ELF-1 (cell line): Measurements from ENCODE around the gene PERCC1.
"Not testable (repeated sequence)": the region's sequence is repeated elsewhere in the genome, so short reads cannot be mapped to it uniquely, and the experiment has no call there.

Experiments
- DNase-seq: peaks from one replicate; pipeline ENCODE4 v3.0.0-alpha.2; 2016; ENCODE audit warnings: low read depth, low spot score

The PERCC1 gene

DNA sequence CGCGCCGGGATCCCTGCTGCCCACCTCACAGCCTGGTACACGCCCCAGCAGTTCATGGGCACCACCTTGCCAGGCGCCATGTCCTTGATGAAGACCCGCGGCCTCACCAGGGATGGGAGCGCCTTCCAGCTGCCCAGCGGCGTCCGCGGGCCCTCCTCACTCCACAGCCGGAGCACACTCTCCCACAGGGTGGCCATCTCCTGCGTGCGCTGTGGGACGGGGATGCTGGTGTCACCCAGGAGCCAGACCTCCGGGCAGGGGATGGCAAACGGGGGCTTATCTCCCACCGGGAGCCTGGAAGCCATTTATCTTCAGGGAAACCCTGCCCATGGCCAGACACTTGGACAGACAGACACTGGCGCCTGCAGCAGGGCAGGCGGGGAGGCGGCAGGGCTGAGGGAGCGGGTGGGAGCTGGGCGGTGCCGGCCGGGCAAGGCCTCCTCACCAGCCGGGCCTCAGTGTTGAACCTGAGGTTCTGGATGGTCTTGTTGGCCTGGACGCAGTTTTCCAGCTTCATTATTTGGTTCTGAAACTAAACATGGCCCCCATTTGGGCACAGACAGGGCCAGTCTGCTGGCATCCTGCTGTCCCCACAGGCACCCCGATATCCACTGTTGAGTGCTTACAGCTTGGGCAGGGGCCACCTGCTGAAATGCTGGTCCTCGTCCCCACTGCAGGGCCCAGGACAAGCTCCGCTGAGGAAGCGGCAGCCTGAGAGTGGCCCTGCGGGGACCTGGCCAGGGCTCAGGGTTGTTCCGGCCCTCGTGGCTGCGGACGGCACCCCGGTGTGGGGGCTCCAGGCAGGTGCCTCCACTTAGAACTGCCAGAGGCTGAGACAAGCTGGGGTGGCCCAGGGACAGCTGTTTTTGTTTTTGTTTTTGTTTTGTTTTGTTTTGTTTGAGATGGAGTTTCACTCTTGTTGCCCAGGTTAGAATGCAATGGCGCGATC, 4.0 kb downstream of the PERCC1 start:
- DNase-seq, result no peak

DNA sequence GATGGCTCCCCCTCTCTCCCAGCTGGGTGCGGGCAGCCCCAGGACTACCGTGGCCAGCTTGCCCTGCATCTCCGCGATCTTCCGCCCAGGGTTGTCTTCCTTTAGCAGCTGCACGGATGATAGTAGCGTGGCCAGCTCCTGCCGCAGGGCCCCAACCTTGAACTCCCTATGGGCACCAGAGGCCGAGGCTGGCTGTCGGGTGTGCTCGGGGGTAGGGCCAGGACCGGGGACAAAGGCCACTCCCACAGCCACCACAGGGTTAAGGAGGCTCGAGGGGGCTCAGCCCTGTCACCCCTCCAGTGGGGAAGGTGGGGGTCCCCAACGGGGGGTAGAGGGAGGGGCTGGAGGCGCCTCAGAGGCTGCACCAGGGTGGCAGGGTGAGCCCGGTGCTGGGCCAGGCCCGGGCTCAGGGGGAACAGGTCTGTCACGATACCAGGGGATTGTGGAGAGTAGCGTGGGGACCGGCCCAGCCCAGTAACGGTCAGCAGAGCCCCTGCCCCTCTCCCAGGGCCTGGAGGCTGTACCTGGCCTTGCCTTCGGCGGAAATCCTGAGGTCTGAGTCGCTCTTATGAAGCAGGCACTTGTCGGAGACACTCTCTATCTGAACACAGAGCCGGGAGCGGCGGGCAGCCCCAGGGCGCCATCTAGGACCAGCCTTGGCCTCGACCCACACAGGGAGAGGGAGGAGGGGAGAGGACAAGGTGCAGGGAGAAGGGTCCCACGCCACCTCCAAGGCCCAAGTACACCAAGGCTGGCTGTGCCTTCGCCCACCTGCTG, 5.2 kb downstream of the PERCC1 start:
- no peak for DNase-seq

DNA sequence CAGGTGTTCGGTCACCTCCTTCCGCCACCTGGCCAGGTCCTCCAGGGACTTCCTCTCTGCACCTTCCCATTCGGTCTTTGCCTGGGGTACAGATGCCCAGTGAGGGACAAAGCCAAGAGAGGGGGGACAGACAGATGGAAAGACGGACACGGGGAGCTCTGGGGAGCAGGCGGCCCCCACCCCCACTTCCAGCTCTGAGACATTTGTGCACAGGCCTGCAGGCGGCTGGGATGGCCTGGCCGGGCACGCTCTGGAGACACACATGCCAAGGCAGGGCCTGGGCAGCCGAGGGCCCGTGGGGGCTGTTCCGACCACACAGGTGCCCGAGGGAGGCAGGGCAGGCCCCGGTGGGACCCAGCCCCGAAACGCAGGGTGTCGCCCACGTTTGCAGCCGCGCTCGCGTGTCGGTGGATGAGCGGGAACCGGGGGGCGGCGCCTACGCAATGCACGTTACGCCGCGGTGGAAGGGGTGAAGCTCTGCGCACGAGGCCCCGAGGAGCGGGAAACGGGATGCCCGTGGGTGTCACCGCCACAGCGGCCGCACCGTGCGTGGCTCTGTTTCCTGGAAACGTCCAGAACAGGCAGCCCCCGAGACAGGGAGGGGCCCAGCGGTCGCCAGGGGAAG, 6.0 kb downstream of the PERCC1 start:
- no peak for DNase-seq

DNA sequence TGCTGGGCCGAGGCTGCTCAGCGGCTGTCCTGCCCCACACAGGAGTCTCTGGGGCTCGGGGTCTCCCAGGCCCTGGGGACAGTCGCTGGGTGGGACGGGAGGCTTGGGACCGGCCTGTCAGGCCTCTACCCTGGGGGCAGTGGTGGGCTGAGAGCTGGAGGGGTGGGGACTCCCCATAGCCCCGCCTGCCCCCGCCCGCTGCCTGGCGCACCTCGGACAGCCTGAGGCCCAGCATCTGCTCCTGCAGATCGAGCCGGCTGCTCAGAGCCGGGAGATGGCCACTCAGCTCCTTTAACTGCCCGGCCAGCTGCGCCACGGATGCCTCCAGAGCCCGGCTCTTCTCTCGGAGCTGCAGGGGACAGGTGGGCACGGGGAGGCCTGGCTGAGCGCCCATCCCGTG, 6.7 kb downstream of the PERCC1 start:
- no peak for DNase-seq

DNA sequence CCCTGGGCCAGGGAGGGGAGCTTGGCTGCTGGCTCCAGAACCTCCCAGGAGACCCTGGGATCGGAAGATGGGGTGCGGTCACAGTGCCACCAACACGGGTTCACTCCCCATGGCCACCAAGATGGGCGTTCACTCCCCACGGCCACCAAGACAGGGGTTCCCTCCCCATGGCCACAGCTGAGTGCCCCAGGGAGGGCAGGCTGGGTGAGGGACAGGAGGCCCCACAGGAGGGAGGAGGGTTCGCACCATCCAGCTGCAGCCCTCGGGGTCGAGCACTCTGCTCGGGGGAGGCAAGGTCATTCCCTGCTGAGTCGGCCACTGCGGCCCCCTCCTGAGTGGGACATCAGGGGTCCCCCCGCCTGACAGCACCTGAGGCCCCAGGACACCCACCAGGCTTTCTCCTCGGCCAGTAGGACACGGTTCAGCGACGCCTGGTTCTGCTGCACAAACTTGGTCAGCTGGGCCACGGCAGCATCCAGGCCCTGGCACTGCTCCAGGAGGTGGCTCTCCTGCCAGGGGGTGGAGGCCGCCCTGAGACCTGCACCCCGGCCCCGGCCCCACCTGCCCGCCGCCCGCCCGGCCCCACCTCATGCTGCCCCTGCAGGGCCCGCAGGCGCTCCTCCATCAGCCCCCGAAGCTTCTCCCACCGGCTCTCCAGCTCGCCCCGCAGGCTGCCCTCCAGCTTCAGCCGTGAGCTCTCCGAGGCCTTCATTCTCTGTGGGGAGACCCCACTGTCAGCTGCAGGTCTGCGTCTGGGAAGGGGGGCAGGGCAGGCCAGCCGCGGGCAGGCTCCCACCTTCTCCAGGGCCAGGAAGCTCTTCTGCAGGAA, 7.6 kb downstream of the PERCC1 start:
- DNase-seq, result no peak

DNA sequence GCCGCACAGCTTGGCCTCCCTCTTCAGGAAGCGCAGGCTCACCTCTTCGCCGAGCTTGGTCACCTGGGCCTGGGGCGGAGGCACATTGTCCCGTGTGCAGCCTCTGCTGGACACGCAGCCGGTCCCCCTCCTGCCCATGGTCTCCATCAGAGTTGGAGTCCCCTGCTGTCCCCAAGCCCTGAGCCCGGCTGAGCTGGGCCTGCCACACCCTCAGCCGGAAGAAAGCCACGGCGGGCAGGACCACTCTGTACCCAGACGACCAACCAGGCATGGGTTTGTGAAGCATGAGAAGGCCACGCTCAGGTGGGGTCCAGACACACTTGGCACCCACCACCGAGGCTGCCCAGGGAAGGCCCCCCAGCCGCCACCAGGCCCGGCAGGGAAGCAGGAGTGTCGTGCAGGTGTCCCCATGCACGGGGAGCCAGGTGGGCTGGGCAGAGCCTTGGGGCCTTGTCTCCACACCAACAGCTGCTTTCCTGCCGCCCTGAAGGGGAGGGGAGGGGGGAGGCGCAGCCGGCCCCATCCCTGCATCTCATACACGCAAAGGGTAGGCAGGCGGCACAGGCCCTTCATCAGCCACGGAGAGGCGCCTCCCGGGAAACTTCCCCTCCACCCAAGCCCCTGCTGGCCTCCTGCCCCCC, 8.3 kb downstream of the PERCC1 start:
- no peak for DNase-seq

DNA sequence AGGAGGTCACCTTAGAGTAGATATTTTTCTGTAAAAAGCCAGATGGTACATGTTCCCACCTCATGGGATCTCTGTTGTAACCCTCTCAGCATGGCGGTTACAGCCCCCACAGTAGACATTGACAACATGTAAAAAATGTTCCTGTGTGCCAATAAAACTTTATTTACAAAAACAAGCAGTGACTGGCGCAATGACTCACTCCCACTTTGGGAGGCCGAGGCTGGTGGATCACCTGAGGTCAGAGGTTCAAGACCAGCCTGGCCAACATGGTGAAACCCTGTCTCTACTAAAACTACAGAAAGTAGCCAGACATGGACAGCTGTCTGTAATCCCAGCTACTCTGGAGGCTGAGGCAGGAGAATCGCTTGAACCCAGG, 8.8 kb downstream of the PERCC1 start:
- DNase-seq, result not testable (repeated sequence)

DNA sequence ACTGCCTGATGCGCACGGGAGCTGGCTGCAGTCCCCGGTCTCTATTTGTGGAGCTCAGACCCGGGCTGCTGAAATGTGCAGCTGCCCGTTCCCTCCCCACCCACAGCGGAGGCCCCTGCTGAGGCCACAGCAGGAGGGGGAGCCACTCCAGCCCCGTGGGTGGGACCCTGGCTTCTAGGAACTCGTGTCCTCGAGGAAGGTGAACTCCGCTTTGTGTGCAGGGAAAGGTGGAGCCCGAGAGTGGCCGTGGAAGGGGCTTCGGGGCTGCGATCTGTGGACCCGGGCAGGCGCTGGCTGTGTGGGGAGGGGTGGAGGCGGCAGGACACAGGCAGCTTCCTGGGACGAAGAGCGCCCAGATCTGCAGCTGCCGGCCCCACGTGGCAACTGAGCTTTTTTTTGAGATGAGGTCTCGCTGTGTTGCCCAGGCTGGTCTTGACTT, 10.5 kb downstream of the PERCC1 start:
- DNase-seq, result no peak

DNA sequence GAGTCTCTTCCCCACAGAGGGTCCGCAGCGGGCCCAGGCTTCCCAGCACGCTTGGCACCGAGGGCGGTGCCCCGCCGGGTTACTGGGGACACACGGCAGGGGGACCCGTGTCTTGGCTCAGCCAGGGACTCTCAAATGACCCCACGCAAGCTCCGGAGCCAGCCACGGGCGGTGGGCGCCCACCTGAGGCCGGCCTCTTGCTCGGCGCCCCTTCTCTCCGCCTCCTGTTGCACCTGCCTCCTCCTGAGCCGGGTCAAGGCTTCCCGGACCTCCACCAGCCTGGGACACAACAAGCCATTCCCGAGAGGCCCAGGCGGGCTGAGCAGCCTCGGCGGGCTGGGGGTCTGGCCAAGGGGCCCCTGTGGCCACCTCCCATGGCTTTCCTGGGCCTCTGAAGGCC, 11.8 kb downstream of the PERCC1 start:
- DNase-seq, result no peak

DNA sequence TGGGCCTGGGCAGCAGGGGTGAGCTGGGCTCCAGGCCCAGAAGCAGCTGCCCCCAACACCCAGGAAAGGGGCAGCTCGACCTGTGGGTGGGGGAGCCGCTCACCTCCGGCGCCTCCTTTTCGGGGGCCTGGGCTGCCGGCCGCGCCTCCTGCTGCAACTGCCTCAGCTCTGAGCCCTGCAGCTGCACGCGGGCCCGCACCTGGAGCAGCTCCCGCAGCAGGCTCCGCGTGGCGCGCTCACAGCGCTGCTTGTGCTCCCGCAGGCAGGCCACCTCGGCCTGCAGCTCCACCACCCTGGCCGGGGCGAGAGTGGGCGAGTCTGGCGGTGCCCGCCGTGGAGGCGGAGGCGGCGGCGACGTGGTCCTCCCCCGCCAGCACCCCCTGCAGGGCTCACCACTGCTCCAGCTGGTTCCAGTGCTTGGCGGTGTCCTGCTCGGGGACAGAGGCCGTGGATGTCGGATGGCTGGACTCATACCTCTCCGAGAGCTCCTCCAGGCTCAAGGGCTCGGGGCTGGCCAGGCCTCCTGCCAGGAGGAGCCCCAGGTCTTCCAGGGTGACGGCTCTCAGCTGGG, 12.6 kb downstream of the PERCC1 start:
- DNase-seq, result peak; percentile 20

DNA sequence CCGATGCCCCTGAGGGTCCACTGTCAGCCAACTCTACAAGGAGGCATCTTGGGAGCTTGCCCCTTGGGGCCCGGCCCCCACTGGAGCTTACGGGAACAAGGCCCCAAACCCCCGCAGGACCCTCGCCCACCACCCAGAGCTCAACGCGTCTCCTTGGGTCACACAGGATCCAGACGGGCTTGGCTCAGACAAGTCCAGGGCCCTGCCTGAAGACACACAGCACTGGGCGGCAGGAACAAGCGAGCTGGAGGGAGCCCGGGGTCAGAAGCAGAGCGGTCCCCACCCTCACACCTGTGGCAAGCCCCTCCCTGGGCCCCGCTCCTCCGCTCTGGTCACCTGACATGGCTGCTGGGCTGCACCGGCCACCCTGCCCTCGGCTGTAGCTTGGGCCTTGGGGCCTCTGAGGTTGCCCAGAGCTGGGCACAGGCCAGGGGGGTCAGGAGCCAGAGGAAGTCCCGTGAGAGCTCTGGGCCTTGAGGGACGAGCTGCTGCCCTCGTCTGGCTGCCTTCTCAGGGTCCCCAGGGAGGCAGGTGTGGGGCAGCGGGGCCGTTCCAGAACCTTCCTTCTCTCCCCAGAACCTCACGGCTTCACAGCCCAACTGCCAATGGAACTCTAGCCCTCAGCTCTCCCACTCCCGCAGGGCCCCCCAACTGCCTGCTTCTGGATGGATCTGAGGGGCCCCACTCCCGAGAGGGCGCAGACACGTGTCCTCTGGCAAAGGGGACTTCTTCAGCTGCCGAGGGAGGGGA, 13.3 kb downstream of the PERCC1 start, which contains the start of gene CCDC154:
Gene CCDC154 (minus strand): TSS at position 577 of the 750 bp plus-strand sequence. CDS start 234 bp downstream, at position 343.
- no peak for DNase-seq

DNA sequence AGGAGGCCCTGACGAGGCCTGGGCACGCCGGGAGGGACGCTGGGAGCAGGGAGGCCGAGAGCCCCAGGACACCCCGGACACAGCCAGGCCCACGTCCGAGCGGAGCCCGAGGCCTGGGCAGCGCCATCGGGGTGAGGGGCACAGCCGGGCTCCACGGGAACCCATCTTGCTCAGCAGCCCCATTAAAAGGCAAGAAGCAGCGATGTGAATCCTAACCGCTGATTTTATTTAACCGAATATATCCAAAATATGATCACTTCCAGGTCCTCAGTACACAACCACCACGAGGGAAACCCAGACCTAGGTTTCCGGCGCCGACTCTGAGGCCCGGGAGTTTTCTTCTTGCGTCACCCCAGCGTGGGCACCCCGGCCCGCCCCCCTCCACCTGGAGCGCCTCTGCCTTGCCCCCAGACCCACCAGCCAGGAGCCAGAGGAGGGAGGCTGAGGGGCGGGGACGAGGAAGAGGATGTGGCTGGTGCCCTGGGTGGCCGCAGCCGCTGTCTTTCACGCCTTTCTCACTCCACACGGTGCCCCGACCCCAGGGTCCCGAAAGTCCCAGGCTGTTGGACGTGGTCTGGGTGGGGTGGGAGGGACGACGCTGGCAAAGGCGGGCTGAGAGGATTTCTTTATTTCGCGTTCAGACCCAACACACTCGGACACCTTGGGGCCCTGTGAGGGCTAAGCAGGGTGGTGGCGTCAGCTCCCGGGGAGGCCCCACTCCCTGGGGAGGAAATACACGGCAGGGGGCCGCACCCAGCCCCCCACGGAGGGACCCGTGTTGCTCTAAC, 14.0 kb downstream of the PERCC1 start:
- DNase-seq, result no peak

DNA sequence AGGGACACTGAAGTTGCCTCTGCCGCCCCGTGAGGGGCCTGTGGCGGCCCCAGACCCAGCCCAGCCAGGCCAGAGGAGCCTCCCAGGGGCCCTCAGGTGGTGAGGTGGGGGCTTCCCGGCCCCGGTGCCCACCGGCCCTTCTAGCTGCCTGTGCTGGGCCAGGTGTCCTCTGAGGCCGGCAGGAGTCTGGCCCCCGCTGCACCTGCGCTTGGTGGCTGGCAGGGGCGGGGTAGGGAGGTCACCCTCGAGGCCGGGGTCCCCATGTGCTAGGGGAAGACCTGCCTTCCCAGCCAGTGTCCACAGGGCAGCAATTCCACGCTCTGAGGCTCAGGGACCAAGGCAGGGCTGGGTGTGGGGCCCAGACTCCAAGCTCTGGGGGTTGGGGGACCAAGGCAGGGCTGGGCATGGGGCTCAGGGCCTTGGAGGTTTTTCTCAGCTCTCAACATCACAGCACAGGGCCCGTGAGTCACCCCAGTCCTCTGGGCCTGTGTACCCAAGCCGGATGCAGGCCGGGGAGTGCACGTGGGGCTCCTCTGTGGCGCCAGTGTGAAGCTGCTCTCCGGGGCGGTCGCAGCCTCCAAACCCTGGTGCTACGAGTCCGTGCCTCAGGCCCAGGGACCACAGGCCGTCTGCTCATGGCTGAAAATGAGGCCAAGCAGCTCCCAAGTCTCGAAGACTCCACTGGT, 14.8 kb downstream of the PERCC1 start:
- DNase-seq, result no peak

DNA sequence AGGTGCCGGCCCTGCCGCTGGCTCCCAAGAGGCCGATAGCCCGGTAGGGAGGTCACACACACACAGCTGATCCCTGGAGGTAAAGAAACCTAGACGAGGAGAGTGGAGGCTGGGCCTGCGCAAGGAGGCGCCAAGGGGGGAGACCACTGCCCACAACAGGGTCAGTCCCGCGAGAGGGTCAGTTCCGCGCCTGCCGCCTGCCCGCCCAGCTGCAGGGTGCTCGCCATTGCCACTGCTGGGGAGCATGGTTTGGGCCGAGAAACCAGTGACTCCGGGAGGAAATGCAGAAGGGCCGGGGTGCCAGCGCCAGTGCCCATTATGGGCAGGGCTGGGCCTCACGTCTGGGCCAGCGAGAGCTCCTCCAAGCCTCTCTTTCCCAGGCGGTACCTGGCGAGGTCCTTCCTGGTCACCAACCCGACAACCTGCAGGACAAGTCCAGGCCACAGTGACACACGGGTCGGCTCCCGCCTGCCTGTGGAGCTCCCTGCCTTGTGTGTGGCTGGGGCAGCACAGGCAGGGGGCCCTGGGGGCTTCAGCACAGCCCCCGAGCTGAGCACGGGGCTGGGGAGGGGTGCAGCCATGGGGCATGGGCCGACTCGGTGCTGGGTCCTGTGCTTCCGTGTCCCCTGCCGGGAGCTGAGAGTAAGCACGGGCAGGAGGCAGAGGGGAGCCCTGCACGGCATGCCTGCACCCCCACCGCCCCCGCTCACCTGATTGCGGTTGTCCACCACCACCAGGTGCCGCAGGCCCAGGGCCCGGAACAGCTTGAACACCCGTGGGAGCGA, 15.6 kb downstream of the PERCC1 start:
- DNase-seq, result no peak

DNA sequence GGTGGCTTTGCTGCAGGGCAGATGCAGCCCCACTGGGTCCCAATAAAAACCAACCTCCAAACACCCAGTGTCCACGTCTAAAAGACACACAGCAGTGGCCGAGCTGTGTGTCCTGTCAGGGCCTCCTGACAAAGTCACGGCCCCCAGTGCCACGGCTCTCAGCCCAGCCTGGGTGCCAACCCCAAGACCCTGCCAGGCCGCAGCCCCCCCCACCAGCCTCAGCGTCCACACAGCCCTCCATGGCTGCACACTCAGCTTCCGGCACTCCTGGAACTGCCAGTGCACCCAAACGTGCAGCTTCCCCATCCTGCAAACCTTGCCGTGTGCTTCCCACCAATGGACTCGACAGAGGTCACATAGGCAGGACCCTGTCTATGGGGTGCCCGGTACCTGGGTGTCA, 17.1 kb downstream of the PERCC1 start:
- no peak for DNase-seq

DNA sequence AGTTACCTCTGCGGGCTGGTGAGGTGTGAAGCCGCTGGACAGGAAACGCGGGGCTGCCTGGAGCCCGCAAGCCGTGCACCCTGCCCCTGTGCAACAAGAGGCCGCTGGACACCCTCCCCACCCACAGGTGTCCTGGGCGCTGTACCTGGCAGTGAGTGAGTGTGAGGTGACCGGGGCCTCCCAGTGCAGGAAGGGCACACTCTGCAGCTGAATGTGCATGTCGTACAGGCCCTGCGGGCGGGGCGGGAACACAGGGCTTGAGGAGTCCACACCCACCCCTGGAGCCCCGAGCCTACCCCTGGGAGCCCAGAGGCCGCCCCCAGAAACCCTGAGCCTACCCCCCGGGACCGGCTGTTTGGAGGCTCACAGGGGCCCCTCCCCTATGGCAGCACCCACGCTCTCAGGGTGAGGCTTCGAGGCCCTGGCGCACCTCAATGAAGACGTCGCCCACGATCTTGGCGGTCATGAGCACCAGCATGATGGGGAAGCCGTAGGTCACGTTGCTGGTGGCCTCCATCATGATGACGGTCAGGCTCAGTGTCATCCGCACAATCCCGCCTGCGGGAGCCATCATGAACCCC, 17.7 kb downstream of the PERCC1 start:
- no peak for DNase-seq

DNA sequence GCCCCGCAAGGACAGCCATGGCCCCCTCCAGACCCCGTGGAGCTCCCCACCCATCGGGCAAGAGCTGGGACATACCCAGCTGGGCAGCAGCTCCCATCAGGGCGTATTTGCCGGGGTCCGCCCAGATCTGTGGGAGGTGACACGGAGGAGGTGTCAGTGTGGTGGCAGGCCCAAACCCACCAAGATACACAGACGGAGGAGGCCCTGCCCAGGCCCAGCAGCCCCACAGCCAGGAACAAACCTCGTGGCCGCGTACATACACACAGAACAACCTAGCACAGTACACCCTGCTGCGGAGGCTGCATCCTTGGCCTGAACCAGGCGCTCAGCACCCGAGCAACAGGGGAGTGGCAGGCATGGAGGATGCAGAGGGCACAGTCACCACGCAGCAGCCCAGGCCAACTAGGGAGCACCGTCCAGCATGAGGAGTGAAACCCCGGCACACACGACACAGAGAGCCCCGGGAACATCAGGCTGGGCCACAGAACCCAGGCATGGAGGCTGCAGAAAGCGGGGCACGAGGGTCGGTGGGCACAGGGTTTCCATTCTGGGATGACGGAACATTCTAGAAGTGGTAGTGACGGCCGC, 18.4 kb downstream of the PERCC1 start:
- no peak for DNase-seq
